HG03196 (cell line): Measurements from ENCODE around the gene SEC24A.
"Not testable (repeated sequence)": the region's sequence is repeated elsewhere in the genome, so short reads cannot be mapped to it uniquely, and the experiment has no call there.

Experiments used
- ATAC-seq: cut with Tn5 transposase; IDR thresholded peaks from one replicate; pipeline ENCODE4 v1.9.1; 2021; ENCODE audit not compliant: unreplicated experiment

Gene SEC24A

GRCh38 chr5:134649163-134649835, 714 bp downstream of the SEC24A start:
- ATAC-seq, result peak; percentile 11

GRCh38 chr5:134650660-134651059, 2.1 kb downstream of the SEC24A start:
- ATAC-seq, result not testable (repeated sequence)

DNA sequence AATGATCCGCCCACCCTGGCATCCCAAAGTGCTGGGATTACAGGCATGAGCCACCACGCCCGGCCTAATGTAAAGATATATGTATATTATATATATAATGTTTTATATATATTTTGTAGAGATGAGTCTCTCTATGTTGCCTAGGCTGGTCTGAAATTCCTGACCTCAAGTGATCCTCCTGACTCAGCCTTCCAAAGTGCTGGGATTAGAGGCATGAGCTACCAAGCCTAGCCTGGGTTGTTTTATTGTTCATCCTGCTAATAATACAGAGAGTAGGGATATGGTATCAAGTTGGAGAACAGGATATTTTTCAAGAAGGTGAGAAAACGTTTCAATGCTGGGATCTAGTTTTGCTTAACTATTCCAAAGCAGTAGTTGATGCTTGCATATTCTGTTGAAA, 2.9 kb downstream of the SEC24A start:
- no peak for ATAC-seq

- ATAC-seq, result no peak
These were observed 8.1 kb downstream of the SEC24A start for GRCh38 chr5:134656690-134657089.

- ATAC-seq, result no peak
These were observed 10.9 kb downstream of the SEC24A start for GRCh38 chr5:134659456-134659855.

DNA sequence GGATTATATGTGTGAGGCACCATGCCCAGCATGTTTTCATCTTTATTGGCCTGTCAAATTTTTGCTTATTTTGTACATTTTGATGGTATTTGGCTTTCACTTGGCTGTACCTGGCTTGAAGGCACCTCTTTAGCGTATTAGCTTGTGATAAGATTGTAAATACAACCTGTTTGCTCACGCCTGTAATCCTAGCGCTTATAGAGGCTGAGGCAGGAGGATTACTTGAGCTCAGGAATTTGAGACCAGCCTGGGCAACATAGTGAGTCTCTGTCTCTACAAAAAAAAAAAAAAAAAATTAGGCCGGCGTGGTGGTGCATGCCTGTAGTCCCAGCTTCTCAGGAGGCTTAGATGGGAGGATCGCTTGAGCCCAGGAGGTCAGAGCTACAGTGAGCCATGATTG, 11.3 kb downstream of the SEC24A start:
- no peak for ATAC-seq

- no peak for ATAC-seq
These were observed 14.4 kb downstream of the SEC24A start for GRCh38 chr5:134662971-134663370.

DNA sequence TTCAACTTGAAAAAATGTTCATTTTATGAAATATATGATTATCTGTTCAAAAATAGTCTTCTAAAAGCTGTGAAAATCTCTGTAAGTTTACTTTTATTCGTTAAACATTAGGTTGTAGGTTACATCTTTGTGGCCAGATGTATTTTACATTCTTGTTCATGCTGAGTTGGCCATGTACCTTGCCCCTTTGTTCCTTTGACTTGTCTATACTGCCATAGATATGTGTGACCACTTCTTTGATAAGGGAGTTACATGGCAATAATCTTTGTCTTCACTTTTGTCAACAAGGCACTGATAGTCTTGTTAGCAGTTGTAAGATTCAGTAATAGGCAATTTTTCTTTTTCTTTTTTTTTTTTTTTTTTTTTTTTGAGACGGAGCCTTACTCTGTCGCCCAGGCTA, 15.9 kb downstream of the SEC24A start:
- no peak for ATAC-seq

DNA sequence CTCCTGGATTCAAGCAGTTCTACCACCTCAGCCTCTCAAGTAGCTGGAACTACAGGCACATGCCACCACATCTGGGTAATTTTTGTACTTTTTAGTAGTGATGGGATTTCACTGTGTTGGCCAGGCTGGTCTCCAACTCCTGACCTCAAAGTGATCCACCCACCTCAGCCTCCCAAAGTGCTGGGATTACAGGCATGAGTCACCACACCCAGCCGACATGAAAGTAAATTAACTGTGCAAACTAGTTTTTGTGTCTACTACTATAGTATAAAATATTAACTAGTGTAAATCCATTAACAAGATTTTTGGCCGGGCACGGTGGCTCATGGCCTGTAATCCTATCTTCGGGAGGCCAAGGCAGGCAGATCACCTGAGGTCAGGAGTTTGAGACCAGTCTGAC, 25.0 kb downstream of the SEC24A start:
- not testable (repeated sequence) for ATAC-seq

DNA sequence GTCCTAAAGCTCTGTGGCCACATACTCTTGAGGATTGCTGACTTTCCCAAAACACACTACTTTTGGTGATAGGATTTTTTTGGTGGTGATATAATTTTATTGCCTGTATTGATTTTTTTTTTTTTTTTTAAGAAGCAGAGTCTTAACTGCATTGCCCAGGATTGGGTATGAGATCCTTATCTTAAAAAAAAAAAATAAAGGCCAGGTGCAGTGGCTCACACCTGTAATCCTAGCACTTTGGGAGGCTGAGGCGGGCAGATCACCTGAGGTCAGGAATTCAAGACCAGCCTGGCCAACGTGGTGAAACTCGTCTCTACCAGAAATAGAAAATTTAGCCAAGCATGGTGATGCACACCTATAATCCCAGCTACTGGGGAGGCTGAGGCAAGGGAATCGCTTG, 28.8 kb downstream of the SEC24A start:
- ATAC-seq, result not testable (repeated sequence)

- ATAC-seq, result not testable (repeated sequence)
These were observed 41.6 kb downstream of the SEC24A start for GRCh38 chr5:134690144-134690543.

GRCh38 chr5:134692722-134693121, 44.1 kb downstream of the SEC24A start:
- no peak for ATAC-seq

- ATAC-seq, result no peak
These were observed 59.7 kb downstream of the SEC24A start for GRCh38 chr5:134708301-134708700.

DNA sequence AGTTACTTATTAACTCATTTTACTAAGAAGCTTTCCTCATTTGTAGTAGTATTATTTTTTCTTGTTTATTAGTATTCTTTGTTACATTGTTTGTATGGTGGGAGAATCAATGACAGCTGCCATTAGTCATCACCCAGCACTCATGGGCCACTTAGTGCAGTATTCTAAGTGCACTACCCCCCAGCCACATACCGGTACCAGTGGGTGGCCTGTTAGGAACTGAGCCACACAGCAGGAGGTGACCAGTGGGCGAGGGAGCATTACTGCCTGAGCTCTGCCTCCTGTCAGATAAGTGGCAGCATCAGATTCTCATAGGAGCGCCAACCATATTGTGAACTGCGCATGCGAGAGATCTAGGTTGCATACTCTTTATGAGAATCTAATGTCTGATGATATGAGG, 65.5 kb downstream of the SEC24A start:
- ATAC-seq, result no peak

DNA sequence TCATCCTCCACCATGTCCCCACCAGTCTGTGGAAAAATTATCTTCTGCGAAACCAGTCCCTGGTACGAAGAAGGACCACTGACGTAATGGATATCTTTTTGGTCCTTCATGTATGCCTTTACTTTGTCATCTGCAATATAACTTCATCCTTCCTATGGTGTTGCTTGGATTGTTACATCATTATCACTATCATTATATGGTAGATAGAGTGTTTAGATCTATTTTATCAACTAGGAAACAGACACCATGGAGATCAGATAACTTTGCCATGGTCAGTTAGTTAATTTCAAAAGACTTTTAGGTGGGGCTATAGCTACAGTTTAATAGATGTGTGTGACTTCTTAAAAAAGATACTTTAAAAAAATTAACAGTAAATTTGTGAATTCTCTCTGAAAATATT, 66.0 kb downstream of the SEC24A start:
- ATAC-seq, result no peak

GRCh38 chr5:134715466-134715865, 66.9 kb downstream of the SEC24A start:
- ATAC-seq, result not testable (repeated sequence)

DNA sequence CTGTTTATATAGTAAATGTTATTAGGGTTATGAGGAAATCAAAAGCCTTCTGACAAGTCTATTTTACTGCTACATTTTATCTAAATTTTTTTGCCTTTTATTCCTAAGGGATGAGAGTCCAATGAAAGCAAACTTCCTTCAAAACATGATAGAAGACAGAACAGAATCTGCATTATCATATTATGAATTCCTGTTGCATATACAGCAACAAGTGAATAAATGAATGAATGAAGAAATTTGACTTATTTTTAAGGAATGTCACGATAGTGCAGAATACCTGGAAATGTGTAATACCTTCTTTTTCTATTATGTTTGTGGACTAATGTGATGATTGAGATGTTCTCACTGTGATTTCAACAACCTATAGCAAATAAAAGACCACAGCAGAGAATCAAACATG, 76.3 kb downstream of the SEC24A start:
- ATAC-seq, result no peak

- ATAC-seq, result no peak
These were observed 84.2 kb downstream of the SEC24A start for GRCh38 chr5:134732819-134733218.

- no peak for ATAC-seq
These were observed 86.7 kb downstream of the SEC24A start for GRCh38 chr5:134735243-134735642.

GRCh38 chr5:134736173-134736812, 87.7 kb downstream of the SEC24A start:
- no peak for ATAC-seq

DNA sequence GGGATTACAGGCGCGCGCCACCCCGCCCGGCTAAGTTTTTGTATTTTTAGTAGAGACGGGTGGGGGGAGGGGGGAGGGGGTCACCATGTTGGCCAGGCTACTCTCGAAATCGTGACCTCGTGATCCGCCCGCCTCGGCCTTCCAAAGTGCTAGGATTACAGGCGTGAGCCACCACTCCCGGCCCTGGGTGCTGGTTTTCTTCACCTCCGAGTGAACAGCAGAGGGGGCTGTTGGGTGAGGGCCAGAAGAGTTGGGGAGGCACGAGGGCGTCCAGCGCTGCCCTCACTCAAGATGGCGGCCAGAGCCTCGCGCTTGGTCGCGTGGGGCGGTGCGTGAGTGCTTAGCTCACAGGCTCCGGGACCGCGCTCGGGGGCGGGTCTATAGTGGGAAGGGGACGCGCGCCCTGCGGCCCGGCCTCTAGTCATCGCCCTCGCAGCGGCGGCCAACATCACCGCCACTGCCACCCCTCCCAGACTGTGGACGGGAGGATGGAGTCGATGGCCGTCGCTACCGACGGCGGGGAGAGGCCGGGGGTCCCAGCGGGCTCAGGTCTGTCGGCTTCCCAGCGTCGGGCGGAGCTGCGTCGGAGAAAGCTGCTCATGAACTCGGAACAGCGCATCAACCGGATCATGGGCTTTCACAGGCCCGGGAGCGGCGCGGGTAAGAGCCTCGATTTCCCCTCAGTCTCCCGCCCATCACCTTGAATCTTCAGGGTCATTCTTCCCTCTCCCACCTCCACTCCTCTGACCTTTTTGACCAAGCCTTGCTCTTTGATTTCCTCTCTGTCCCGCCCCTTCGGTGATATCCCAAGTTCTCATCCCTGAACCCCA, 89.8 kb downstream of the SEC24A start, which contains the start of gene CAMLG:
Gene CAMLG, plus strand, starts transcription at position 416 of the 830 bp plus-strand sequence. Its CDS starts 73 bp downstream, at position 489.
- ATAC-seq, result peak; percentile 98
